ENCODE data around the gene PRLR. TPM values are rescaled to one million over a fixed set of nuclear protein-coding genes. Genes with fewer than 3 reads are reported as not detected.
"Not testable (repeated sequence)": the region's sequence is repeated elsewhere in the genome, so short reads cannot be mapped to it uniquely, and the experiment has no call there.

PRLR gene
- 0.01 TPM for polyA plus RNA-seq (2013, experiment 1 of 2; ENCODE audit: insufficient read length)
- 0.47 TPM for polyA plus RNA-seq (2013, experiment 2 of 2; ENCODE audit: insufficient read length)

GRCh38 chr5:35230038-35230611, at the start of gene PRLR:
PRLR (minus strand) TSS chr5:35230487; CDS start chr5:35089620, 140,867 bp downstream.
- peak; percentile 42 for DNase-seq

- no peak for DNase-seq
Observed at GRCh38 chr5:35274839-35275509, 44.7 kb upstream of the PRLR start.

- DNase-seq, result no peak
Observed at GRCh38 chr5:35269006-35269405, 38.7 kb upstream of the PRLR start.

- DNase-seq, result no peak
Observed at GRCh38 chr5:35266276-35266675, 36.0 kb upstream of the PRLR start.

GRCh38 chr5:35264509-35264908, 34.2 kb upstream of the PRLR start:
- DNase-seq, result no peak

- no peak for DNase-seq
Observed at GRCh38 chr5:35263266-35263877, 33.1 kb upstream of the PRLR start.

GRCh38 chr5:35253582-35253981, 23.3 kb upstream of the PRLR start:
- DNase-seq, result no peak

- DNase-seq, result no peak
Observed at GRCh38 chr5:35252963-35253362, 22.7 kb upstream of the PRLR start.

GRCh38 chr5:35248843-35249780, 18.8 kb upstream of the PRLR start:
- DNase-seq, result peak; percentile 30

GRCh38 chr5:35247648-35248034, 17.4 kb upstream of the PRLR start:
- DNase-seq, result no peak

GRCh38 chr5:35246900-35247647, 16.8 kb upstream of the PRLR start:
- DNase-seq, result no peak

- DNase-seq, result no peak
Observed at GRCh38 chr5:35246411-35246810, 16.1 kb upstream of the PRLR start.

- DNase-seq, result not testable (repeated sequence)
Observed at GRCh38 chr5:35245371-35245770, 15.1 kb upstream of the PRLR start.

GRCh38 chr5:35244171-35244570, 13.9 kb upstream of the PRLR start:
- DNase-seq, result no peak

GRCh38 chr5:35242702-35243258, 12.5 kb upstream of the PRLR start:
- DNase-seq, result no peak

GRCh38 chr5:35240892-35241291, 10.6 kb upstream of the PRLR start:
- DNase-seq, result no peak

GRCh38 chr5:35239911-35240610, 9.8 kb upstream of the PRLR start:
- no peak for DNase-seq

- no peak for DNase-seq
Observed at GRCh38 chr5:35239476-35239875, 9.2 kb upstream of the PRLR start.

- no peak for DNase-seq
Observed at GRCh38 chr5:35237580-35238376, 7.5 kb upstream of the PRLR start.

GRCh38 chr5:35236770-35237169, 6.5 kb upstream of the PRLR start:
- no peak for DNase-seq

Data from fibroblast of skin of scalp (primary cell).